K562 (cell line): ENCODE measurements around the gene CSTF1. TPM values are rescaled to one million over a fixed set of nuclear protein-coding genes. Genes with fewer than 3 reads are reported as not detected.
A peak's percentile ranks its signal among the peaks of the same experiment; 100 is the strongest.

ENCODE experiments used
- ATAC-seq: fragments of 200-7000 bp; cut with Tn5 transposase; 3 replicates; pipeline ENCODE4 v1.9.1; 2020; ENCODE audit warnings: moderate library complexity
- BruUV-seq: library from RNA; stranded (reverse); fragments of 400-500 nt; replicated peaks from 2 replicates; lab custom pipeline; 2021; lab: Mats Ljungman, UMichigan
- CTCF ChIA-PET: fragments of 300-600 bp; formaldehyde crosslinking; extraction: SDS; loops from one replicate; lab custom pipeline; 2021; ENCODE audit warnings: low intra/inter-chr PET ratio; lab: Yijun Ruan, JAX
- POLR2A ChIA-PET: fragments of 300-600, 350-650 bp; sonication (Branson Sonifier 250); formaldehyde crosslinking; extraction: SDS; loops from one replicate; lab custom pipeline; 2021; ENCODE audit warnings: antibody characterized with exemption, inconsistent platforms; lab: Yijun Ruan, JAX
- DNase-seq, 4 experiments: peaks; one replicate each; pipeline versions ENCODE4 v3.0.0 to v3.0.0-alpha.2; 2011 to 2018; ENCODE audit warnings: low spot score in 3 of 4, mixed read lengths in 3 of 4; ENCODE audit errors: extremely low read depth in 1 of 4
- FAIRE-seq: peaks from 2 replicates; lab custom pipeline; 2011; peaks lifted over from hg19 to GRCh38; lab: Jason Lieb, UNC
- H2AFZ ChIP-seq: 2 replicates; pipeline ENCODE4 v1.6.0; 2011; ENCODE audit warnings: low read depth, low read length, control low read depth, inconsistent platforms
- H3K27ac ChIP-seq: fragments of 200-600 bp; 3 replicates; pipeline ENCODE4 v1.8.0; 2011; ENCODE audit warnings: low read depth, mild to moderate bottlenecking, control low read depth, inconsistent platforms, low read length, moderate library complexity, mixed read lengths; ENCODE audit errors: extremely low read depth
- H3K27me3 ChIP-seq, 2 experiments: fragments of 300-600 bp in 1 of 2; 2 replicates in 1 of 2; 3 replicates in 1 of 2; pipeline versions ENCODE4 v1.6.0 to v1.8.0; 2011; ENCODE audit warnings: inconsistent platforms in 2 of 2, low read length in 2 of 2, mild to moderate bottlenecking in 1 of 2, mixed read lengths in 1 of 2, moderate library complexity in 1 of 2; ENCODE audit not compliant: control insufficient read depth in 2 of 2, insufficient read depth in 2 of 2
- H3K36me3 ChIP-seq: fragments of 300-600 bp; 3 replicates; pipeline ENCODE4 v1.8.0; 2011; ENCODE audit warnings: mild to moderate bottlenecking, low read length, inconsistent platforms; ENCODE audit not compliant: control insufficient read depth, insufficient read depth
- H3K4me1 ChIP-seq, 2 experiments: fragments of 200-600 bp in 1 of 2; replicated peaks in 1 of 2; 2 replicates in 1 of 2; 3 replicates in 1 of 2; pipeline versions ENCODE4 v1.5.1 to v1.8.0; 2011; ENCODE audit warnings: inconsistent platforms in 2 of 2, low read length in 2 of 2, mild to moderate bottlenecking in 1 of 2, mixed read lengths in 1 of 2, moderate library complexity in 1 of 2; ENCODE audit not compliant: control insufficient read depth in 2 of 2, insufficient read depth in 2 of 2
- H3K4me2 ChIP-seq: 2 replicates; pipeline ENCODE4 v1.6.1; 2011; ENCODE audit warnings: low read length, control low read depth, inconsistent platforms, mixed read lengths; ENCODE audit not compliant: insufficient read depth
- H3K4me3 ChIP-seq: fragments of 200-600 bp; sonication (generic), shearing (Covaris generic); 2 replicates; pipeline ENCODE4 v1.5.1; 2016; ENCODE audit warnings: control low read depth, inconsistent platforms
- H3K79me2 ChIP-seq: fragments of 200-600 bp; 3 replicates; pipeline ENCODE4 v1.8.0; 2011; ENCODE audit warnings: low read length, inconsistent platforms; ENCODE audit not compliant: control insufficient read depth, insufficient read depth
- H3K9ac ChIP-seq, 2 experiments: 2 replicates each; pipeline versions ENCODE4 v1.6.0 to v1.6.1; 2011; ENCODE audit warnings: low read depth in 2 of 2, low read length in 2 of 2, control low read depth in 1 of 2, inconsistent platforms in 1 of 2, mild to moderate bottlenecking in 1 of 2, mixed read lengths in 1 of 2; ENCODE audit not compliant: insufficient read depth in 1 of 2
- H3K9me1 ChIP-seq: one replicate; pipeline ENCODE4 v1.6.0; 2011; ENCODE audit warnings: inconsistent platforms, mild to moderate bottlenecking, low read length, moderate library complexity; ENCODE audit not compliant: control insufficient read depth, insufficient read depth
- H3K9me3 ChIP-seq: replicated peaks from 2 replicates; pipeline ENCODE4 v1.5.1; 2011; ENCODE audit warnings: low read depth, low read length, inconsistent platforms; ENCODE audit not compliant: control insufficient read depth, insufficient read depth
- H4K20me1 ChIP-seq: replicated peaks from 2 replicates; pipeline ENCODE4 v1.6.1; 2011; ENCODE audit warnings: low read length, inconsistent platforms, mixed read lengths; ENCODE audit not compliant: control insufficient read depth, insufficient read depth
- CBFA2T3 ChIP-seq: fragments of 450-650 bp; IDR thresholded peaks from 2 replicates; pipeline ENCODE4 v1.6.1; 2017
- EGR1 ChIP-seq: fragments of 450-650 bp; conservative IDR thresholded peaks from 2 replicates; pipeline ENCODE4 v1.6.1; 2017; ENCODE audit warnings: mild to moderate bottlenecking
- ELF4 ChIP-seq: fragments of 450-650 bp; formaldehyde crosslinking; IDR thresholded peaks from 2 replicates; pipeline ENCODE4 v1.4.0; 2022; ENCODE audit warnings: missing genetic modification characterization
- NBN ChIP-seq: fragments of 450-650 bp; IDR thresholded peaks from 2 replicates; pipeline ENCODE4 v1.6.1; 2016; ENCODE audit warnings: low read depth, mild to moderate bottlenecking
- POU5F1 ChIP-seq: fragments of 150-350 bp; IDR thresholded peaks from 2 replicates; pipeline ENCODE4 v1.6.1; 2014; ENCODE audit warnings: borderline replicate concordance, low read length, low read depth, mild to moderate bottlenecking; ENCODE audit not compliant: partially characterized antibody
- WGBS: fragments of 100-300 bp; shearing (Covaris generic); methylation state at CpG from one replicate; pipeline ENCODE4 v1.1.6; 2016; ENCODE audit warnings: low coverage, mixed read lengths; ENCODE audit not compliant: insufficient coverage; ENCODE audit errors: missing lambda C conversion rate; 5-methylcytosine and 5-hydroxymethylcytosine counted together
- in situ Hi-C: fragments of 300-500 bp; cut with MboI; formaldehyde crosslinking; loops from 4 replicates; pipeline ENCODE4 v1.15.0; 2018; ENCODE audit warnings: inconsistent platforms, mixed read lengths
- intact Hi-C: fragments of 100-400 bp; cut with micrococcal nuclease; formaldehyde crosslinking; loops from 2 replicates; pipeline ENCODE4 v1.14.2; 2022
- polyA plus RNA-seq, 8 experiments: library from polyadenylated mRNA; depleted of rRNA in 4 of 8; stranded (reverse) in 5 of 8; unstranded in 3 of 8; fragments of >200 nt; fragmentation: Nextera tagmentation in 2 of 8; fragmentation: Illumina TruSeq in 1 of 8; extraction: Ambion mirVana in 2 of 8; extraction: Trizol in 1 of 8; gene quantifications; 2 replicates each; pipeline versions ENCODE4 v1.2.1 to v1.2.3, GENCODE V29; 2011 to 2014; ENCODE audit warnings: inconsistent platforms in 1 of 8, missing spikeins in 1 of 8
- total RNA-seq, 7 experiments: library from RNA; depleted of rRNA in 6 of 7; stranded (reverse); fragments of >200 nt in 6 of 7; fragmentation: Illumina TruSeq in 2 of 7; extraction: Trizol in 2 of 7; gene quantifications; 2 replicates each; pipeline versions ENCODE4 v1.2.1 to v1.2.3, GENCODE V29; 2011 to 2021; ENCODE audit warnings: low replicate concordance in 1 of 7
- TF ChIP-seq, protein P1 (sequence below), 2 experiments: IDR thresholded peaks; 2 replicates each; pipeline ENCODE4 v1.6.1; 2011; ENCODE audit warnings: borderline replicate concordance in 1 of 2, control low read depth in 1 of 2, low read depth in 1 of 2, low read length in 1 of 2, mild to moderate bottlenecking in 1 of 2, mixed read lengths in 1 of 2, moderate library complexity in 1 of 2; ENCODE audit not compliant: insufficient read depth in 1 of 2, insufficient read length in 1 of 2, poor library complexity in 1 of 2, severe bottlenecking in 1 of 2; ENCODE audit errors: extremely low read depth in 1 of 2

Gene CSTF1
- total and polyA plus RNA-seq, 9 of the 15 experiments (the other 6 are each of a cell fraction or from before 2014, with no cell fraction given): 30.8 to 110 (median 53.4) TPM

DNA sequence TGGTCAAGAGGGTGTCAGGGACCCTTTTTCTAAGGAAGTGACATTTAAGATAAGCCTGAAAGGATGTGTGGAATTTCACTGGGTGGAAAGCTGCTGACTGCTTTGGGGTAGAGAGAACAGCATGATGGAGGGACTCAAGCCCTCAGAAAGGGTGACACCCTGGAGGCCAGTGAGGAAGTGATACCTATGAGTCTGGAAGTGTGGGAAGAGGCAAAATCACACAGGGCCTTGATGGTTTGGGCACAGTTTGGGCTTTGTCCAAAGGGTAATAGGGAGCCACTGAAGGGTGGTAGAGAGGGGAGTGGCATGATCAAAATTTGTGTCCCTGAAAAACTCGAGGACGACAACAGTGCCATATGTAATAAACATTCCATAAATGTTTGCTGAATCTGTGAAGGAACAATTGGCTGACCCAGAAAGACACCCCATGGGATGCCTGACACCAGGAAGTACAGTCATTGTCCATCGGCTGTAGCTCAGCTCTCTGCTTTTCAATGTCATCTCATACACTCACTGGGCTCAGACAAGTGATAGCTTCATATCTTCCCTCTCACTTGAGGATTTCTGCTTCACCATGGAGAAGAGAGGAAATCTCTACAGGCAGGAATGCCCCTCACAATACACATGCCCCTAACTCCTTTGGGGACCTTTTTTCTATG lies 40.9 kb downstream of the CSTF1 start (continued):
- TF ChIP-seq NBN: no peak

DNA sequence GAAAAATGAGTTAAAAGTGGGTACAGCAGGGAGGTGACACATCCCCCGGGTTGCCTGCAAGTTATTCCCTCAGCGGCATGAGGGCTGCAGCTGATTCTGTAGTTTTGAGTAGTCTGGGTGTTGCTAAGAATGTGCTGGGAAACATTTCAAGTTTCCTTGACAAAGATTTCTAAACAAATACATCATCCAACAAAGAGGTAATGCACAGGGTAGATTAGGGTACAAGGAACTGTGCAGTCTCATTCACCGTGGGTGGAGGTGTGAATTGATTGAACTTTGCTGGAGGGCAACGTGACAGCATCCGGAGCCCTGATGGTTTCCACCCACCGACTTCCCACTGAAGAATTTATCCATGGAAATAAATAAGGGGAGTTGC lies 41.4 kb downstream of the CSTF1 start:
- Histone ChIP-seq H4K20me1 (peaks cover 8% of the 10 kb centered on the region), H3K4me3 (no peak overlapping the region), H3K27me3 (no peaks in the 10 kb centered on the region), H3K4me2 (no peak overlapping the region), H3K9ac (no peak overlapping the region), H3K9me1 (no peaks in the 10 kb centered on the region), H2AFZ (no peak overlapping the region), H3K4me1 (peaks cover 8 to 20% of the 10 kb centered on the region in 2 experiments), H3K79me2 (peaks cover 87% of the 10 kb centered on the region), H3K9me3 (no peaks in the 10 kb centered on the region), H3K36me3 (peaks cover 93% of the 10 kb centered on the region), H3K27ac (peak overlapping the region; percentile 21; the same call in 2 of the 3 replicates)
- intact Hi-C loops: no loop called here
- no peak for DNase-seq
- no peak for TF ChIP-seq ELF4 (CRISPR knock-in tag)
- TF ChIP-seq POU5F1: no peak
- peak; percentile 22; the same call in 1 of the 2 replicates for TF ChIP-seq CBFA2T3
- peak; percentile 70 for TF ChIP-seq EGR1
- TF ChIP-seq, protein P1, sequence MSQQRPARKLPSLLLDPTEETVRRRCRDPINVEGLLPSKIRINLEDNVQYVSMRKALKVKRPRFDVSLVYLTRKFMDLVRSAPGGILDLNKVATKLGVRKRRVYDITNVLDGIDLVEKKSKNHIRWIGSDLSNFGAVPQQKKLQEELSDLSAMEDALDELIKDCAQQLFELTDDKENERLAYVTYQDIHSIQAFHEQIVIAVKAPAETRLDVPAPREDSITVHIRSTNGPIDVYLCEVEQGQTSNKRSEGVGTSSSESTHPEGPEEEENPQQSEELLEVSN (IDR thresholded peaks at IDR 0.05; ENCODE audit: borderline replicate concordance in 1 of 2, extremely low read depth in 1 of 2, insufficient read depth in 1 of 2, insufficient read length in 1 of 2, low read depth in 1 of 2, low read length in 1 of 2, poor library complexity in 1 of 2, severe bottlenecking in 1 of 2): peak in 1 of 2 experiments; percentile 6
- ChIA-PET CTCF (no interaction called here), POLR2A (interaction anchor here (0.9 to 2.8 kb wide), 4 partner anchors 9 to 16 kb away, joined by 3 to 7 read pairs (median 4); no protein-coding TSS in a partner anchor)
- no peak for ATAC-seq
- no TSS peak for BruUV-seq
- 79% methylated on average over 6 of the region's 6 CpGs for WGBS
- in situ Hi-C loops: no loop called here
- FAIRE-seq: peak; percentile 44
